ENCODE data around the gene BCO1.

BCO1 gene

DNA sequence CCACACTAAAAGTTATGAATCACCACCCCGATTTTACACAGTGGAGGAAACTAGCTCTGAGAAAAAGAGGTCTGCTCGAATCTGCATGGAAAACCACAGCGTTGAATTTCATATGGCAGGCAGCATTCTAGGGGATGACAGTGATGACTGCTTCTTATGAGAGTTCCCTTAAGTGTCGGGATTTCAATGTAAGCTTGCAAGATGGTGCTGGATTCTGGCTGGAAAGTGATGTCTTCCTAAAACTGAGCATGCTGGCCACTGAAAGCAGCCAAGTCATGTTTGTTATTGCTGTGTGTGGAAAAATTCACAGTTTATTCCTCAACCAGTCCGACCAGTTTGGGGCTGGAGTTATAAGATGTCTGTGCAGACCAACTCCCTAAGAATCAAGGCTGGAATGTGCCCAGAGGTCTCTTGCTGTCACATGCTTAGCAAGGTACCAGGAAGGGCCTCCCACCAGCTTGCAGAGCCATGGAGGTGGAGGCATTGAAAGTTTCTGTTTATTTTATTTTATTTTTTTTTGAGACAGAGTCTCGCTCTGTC is 39.1 kb downstream of the BCO1 start:
- H3K27ac ChIP-seq = no peak overlapping the region
- TF ChIP-seq, protein P1, sequence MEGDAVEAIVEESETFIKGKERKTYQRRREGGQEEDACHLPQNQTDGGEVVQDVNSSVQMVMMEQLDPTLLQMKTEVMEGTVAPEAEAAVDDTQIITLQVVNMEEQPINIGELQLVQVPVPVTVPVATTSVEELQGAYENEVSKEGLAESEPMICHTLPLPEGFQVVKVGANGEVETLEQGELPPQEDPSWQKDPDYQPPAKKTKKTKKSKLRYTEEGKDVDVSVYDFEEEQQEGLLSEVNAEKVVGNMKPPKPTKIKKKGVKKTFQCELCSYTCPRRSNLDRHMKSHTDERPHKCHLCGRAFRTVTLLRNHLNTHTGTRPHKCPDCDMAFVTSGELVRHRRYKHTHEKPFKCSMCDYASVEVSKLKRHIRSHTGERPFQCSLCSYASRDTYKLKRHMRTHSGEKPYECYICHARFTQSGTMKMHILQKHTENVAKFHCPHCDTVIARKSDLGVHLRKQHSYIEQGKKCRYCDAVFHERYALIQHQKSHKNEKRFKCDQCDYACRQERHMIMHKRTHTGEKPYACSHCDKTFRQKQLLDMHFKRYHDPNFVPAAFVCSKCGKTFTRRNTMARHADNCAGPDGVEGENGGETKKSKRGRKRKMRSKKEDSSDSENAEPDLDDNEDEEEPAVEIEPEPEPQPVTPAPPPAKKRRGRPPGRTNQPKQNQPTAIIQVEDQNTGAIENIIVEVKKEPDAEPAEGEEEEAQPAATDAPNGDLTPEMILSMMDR (IDR thresholded peaks at IDR 0.05; ENCODE audit: low read depth, low read length, missing control alignments) = no peak
- DNase-seq = no peak
- in situ Hi-C loops (cut with HindIII; ENCODE audit: low pct_ligation_motif_present, low sequenced_read_pairs) = no loop called here
- no peaks in the 10 kb centered on the region for H3K36me3 ChIP-seq (replicated peaks)
- no peaks in the 10 kb centered on the region for H3K27me3 ChIP-seq (replicated peaks)
- no peak overlapping the region for H3K4me3 ChIP-seq (ENCODE audit: low read depth, low read length)

DNA sequence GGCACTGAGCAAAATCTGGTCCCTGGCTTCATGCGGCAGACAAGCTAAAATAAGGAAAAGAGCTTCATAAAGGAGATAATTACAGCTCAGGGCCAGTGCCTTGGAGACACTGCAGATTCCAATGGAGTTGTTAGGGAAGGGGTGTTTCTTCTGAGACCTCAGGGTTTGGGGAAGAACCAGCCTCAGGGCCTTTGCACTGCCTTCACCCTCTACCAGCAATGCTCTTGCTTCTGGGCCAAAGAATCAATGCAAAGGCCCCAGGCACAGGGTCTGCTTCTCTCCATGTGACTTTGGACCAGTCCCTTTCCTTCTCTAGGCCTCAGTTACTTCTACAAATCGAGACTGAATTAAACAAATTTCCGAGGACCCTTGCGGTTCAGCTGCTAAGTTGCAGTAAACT is 40.0 kb downstream of the BCO1 start:
- no peak overlapping the region for H3K4me3 ChIP-seq (ENCODE audit: low read depth, low read length)
- no peaks in the 10 kb centered on the region for H3K36me3 ChIP-seq (replicated peaks)
- no peak for DNase-seq
- H3K27me3 ChIP-seq (replicated peaks) = no peaks in the 10 kb centered on the region
- in situ Hi-C loops (cut with HindIII; ENCODE audit: low pct_ligation_motif_present, low sequenced_read_pairs) = no loop called here
- TF ChIP-seq, protein P1 (IDR thresholded peaks at IDR 0.05; ENCODE audit: low read depth, low read length, missing control alignments) = no peak
- no peak overlapping the region for H3K27ac ChIP-seq

- Histone ChIP-seq H3K4me3 (ENCODE audit: low read depth, low read length) (no peak overlapping the region), H3K36me3 (replicated peaks) (no peaks in the 10 kb centered on the region), H3K27me3 (replicated peaks) (no peaks in the 10 kb centered on the region), H3K27ac (no peak overlapping the region)
- DNase-seq = peak; percentile 45
- TF ChIP-seq, protein P1 (IDR thresholded peaks at IDR 0.05; ENCODE audit: low read depth, low read length, missing control alignments) = no peak
- in situ Hi-C loops (cut with HindIII; ENCODE audit: low pct_ligation_motif_present, low sequenced_read_pairs) = no loop called here
Measured at GRCh38 chr16:81279392-81279791, 40.9 kb downstream of the BCO1 start.

GRCh38 chr16:81280393-81280792 is 41.9 kb downstream of the BCO1 start:
- TF ChIP-seq, protein P1 (IDR thresholded peaks at IDR 0.05; ENCODE audit: low read depth, low read length, missing control alignments) = no peak
- Histone ChIP-seq H3K27ac (no peak overlapping the region), H3K36me3 (replicated peaks) (no peaks in the 10 kb centered on the region), H3K4me3 (ENCODE audit: low read depth, low read length) (no peak overlapping the region), H3K27me3 (replicated peaks) (no peaks in the 10 kb centered on the region)
- peak; percentile 1 for DNase-seq
- in situ Hi-C loops (cut with HindIII; ENCODE audit: low pct_ligation_motif_present, low sequenced_read_pairs) = no loop called here

DNA sequence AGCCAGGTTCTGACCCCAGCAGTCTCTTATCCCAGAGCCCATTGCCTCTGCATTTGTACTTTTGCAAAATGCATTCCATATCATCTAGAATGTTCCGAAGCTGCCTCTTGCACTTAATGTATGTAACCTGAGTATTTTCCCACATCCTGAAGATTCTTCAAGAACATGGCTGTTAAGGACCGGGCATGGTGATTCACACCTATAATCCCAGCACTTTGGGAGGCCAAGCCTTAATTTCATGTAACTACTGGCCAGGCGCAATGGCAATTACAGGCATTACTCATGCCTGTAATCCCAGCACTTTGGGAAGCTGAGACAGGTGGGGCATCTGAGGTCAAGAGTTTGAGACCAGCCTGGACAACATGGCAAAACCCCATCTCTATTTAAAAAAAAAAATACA is 44.6 kb downstream of the BCO1 start:
- no peak for DNase-seq
- Histone ChIP-seq H3K27me3 (replicated peaks) (no peaks in the 10 kb centered on the region), H3K36me3 (replicated peaks) (no peaks in the 10 kb centered on the region), H3K4me3 (ENCODE audit: low read depth, low read length) (no peak overlapping the region), H3K27ac (no peak overlapping the region)
- in situ Hi-C loops (cut with HindIII; ENCODE audit: low pct_ligation_motif_present, low sequenced_read_pairs) = no loop called here
- TF ChIP-seq, protein P1 (IDR thresholded peaks at IDR 0.05; ENCODE audit: low read depth, low read length, missing control alignments) = no peak

DNA sequence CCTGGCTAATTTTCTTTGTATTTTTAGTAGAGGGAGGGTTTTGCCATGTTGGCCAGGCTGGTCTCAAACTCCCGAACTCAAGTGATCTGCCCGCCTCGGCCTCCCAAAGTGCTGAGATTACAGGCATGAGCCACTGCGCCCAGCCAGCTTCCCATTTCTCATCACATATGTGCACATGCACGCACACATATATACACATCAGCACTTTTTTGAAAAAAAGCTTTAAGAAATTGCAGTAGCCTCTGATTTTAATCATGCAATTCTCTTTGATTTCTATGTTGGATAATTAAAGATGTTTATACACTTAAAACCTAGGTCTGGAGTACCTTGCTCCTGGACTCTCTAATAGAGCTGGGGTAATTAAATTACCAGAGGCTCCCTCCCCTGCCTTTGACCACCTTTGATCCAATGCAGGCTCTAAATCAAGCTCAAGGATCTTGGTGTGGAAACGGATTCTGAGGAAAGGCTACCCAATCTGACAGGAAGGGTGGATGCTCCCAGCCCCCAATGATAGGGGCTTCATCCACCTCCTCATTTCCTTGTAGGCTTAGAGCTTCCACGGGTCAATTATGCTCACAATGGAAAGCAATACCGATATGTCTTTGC is 46.6 kb downstream of the BCO1 start:
- Histone ChIP-seq H3K27ac (no peak overlapping the region), H3K4me3 (ENCODE audit: low read depth, low read length) (no peak overlapping the region), H3K36me3 (replicated peaks) (no peaks in the 10 kb centered on the region), H3K27me3 (replicated peaks) (no peaks in the 10 kb centered on the region)
- TF ChIP-seq, protein P1 (IDR thresholded peaks at IDR 0.05; ENCODE audit: low read depth, low read length, missing control alignments) = no peak
- DNase-seq = no peak
- in situ Hi-C loops (cut with HindIII; ENCODE audit: low pct_ligation_motif_present, low sequenced_read_pairs) = no loop called here
